ENCODE results near the gene CHRNE. TPM values are rescaled to one million over a fixed set of nuclear protein-coding genes. Genes with fewer than 3 reads are reported as not detected.

The CHRNE gene
- total and polyA plus RNA-seq, 2 of the 13 experiments (the other 11 are each of a cell fraction or from before 2014, with no cell fraction given): 0.53 to 0.59 TPM

DNA sequence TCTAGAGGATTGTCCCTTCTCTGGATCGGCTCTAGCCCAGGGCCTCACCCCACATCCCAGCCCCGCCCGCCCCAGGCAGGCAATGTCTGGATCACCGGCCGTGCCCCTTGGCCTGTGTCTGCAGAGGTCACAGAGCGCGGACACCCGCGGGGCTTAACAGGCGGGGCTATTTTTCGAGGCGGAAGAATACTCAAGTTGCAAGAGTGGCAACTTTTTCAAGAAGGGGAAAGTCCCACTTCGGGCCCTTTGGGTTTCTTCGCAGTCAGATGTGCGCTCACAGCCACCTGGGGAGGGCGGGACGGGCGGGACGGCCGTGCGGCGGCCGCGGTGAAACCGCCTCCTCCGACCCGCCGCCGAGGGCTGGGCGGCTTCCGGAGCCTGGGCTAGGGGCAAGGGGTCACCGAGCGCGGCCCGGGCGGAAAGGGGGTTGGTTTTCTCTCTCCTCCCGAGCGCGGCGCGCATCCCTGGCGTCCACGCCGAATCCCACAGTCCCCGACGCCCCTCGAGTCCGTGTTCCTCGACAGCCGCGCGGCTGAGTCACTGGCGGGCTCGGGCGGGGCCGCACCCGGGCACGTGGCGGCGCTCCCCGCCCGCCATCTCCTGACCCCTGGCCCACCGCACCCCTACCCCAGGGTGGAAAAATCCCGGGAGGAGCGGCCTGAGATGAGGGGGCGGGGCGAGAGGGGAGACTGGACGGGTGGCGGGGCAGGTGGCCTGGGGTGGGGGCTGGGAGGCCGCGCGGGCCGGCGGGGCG, 46.6 kb upstream of the CHRNE start (continued):
- TF ChIP-seq ZFP36 (IDR thresholded peaks at IDR 0.05; ENCODE audit: borderline replicate concordance, low read depth, low read length, partially characterized antibody) (no peak), ZC3H4 (CRISPR knock-in tag; IDR thresholded peaks at IDR 0.05; ENCODE audit: borderline replicate concordance) (peak; percentile 72; the same call in 1 of the 2 replicates), PPARG (CRISPR knock-in tag; conservative IDR thresholded peaks at IDR 0.05) (peak; percentile 96), NBN (conservative IDR thresholded peaks at IDR 0.05) (no peak), TMF1 (CRISPR knock-in tag; IDR thresholded peaks at IDR 0.05; ENCODE audit: low read depth) (no peak), ZKSCAN1 (IDR thresholded peaks at IDR 0.05; ENCODE audit: low read length) (no peak), SNAI1 (CRISPR knock-in tag; IDR thresholded peaks at IDR 0.05; ENCODE audit: borderline replicate concordance) (no peak; the same call in 1 of the 2 replicates), BRF2 (CRISPR knock-in tag; IDR thresholded peaks at IDR 0.05) (no peak), NR2F1 (CRISPR knock-in tag; IDR thresholded peaks at IDR 0.05) (peak; percentile 71 to 91), JUN (CRISPR knock-in tag; IDR thresholded peaks at IDR 0.05) (no peak; the same call in 1 of the 2 replicates), ZNF782 (CRISPR knock-in tag; IDR thresholded peaks at IDR 0.05; ENCODE audit: borderline replicate concordance) (no peak), ZNF235 (CRISPR knock-in tag; IDR thresholded peaks at IDR 0.05; ENCODE audit: borderline replicate concordance) (no peak; the same call in 1 of the 2 replicates), NFAT5 (CRISPR knock-in tag; IDR thresholded peaks at IDR 0.05) (peak; percentile 63; the same call in 1 of the 2 replicates), ZNF552 (CRISPR knock-in tag; IDR thresholded peaks at IDR 0.05; ENCODE audit: borderline replicate concordance) (no peak), ZNF713 (CRISPR knock-in tag; IDR thresholded peaks at IDR 0.05) (0 out of 2 replicates have a peak, but pooled peaks have one; percentile 31)
- TF ChIP-seq, protein P1, sequence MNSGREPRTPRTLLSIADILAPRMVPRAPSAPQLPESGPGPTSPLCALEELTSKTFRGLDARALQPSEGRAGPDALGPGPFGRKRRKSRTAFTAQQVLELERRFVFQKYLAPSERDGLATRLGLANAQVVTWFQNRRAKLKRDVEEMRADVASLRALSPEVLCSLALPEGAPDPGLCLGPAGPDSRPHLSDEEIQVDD (CRISPR knock-in tag; IDR thresholded peaks at IDR 0.05; ENCODE audit: borderline replicate concordance): no peak
- TF ChIP-seq, protein P2, sequence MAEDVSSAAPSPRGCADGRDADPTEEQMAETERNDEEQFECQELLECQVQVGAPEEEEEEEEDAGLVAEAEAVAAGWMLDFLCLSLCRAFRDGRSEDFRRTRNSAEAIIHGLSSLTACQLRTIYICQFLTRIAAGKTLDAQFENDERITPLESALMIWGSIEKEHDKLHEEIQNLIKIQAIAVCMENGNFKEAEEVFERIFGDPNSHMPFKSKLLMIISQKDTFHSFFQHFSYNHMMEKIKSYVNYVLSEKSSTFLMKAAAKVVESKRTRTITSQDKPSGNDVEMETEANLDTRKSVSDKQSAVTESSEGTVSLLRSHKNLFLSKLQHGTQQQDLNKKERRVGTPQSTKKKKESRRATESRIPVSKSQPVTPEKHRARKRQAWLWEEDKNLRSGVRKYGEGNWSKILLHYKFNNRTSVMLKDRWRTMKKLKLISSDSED (CRISPR knock-in tag; IDR thresholded peaks at IDR 0.05): no peak
- TF ChIP-seq, protein P3, sequence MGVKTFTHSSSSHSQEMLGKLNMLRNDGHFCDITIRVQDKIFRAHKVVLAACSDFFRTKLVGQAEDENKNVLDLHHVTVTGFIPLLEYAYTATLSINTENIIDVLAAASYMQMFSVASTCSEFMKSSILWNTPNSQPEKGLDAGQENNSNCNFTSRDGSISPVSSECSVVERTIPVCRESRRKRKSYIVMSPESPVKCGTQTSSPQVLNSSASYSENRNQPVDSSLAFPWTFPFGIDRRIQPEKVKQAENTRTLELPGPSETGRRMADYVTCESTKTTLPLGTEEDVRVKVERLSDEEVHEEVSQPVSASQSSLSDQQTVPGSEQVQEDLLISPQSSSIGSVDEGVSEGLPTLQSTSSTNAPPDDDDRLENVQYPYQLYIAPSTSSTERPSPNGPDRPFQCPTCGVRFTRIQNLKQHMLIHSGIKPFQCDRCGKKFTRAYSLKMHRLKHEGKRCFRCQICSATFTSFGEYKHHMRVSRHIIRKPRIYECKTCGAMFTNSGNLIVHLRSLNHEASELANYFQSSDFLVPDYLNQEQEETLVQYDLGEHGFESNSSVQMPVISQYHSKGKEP (CRISPR knock-in tag; IDR thresholded peaks at IDR 0.05): no peak
